Hematopoietic multipotent progenitor cell treated with erythropoietin and hydrocortisone succinate and interleukin-3 and kit ligand, for 17 days (in vitro differentiated cells): ENCODE measurements around the gene DCK.

Experiments
- DNase-seq: peaks from one replicate; pipeline ENCODE4 v3.0.0-alpha.2; 2015; ENCODE audit warnings: low spot score

DCK gene

DNA sequence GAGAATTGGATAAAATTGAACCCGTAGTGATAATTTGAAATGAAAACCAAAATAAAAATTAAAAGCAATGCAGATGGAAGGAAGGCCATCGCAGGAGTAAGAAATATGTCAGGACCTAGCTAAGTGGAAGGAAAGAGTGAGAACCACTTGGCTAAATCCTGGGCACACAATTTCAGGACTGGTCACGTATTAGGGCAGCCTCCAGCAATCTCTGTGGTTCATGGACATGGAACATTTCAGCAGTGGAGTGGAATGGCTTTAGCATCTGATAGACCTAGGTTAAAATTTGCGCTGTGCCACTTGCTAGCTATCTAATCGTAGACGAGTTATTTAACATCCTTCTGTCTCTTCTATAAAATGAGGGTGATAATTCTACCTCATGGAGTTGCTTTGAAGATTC is 71.1 kb downstream of the DCK start:
- DNase-seq, result no peak

GRCh38 chr4:71065991-71066510 is 72.6 kb downstream of the DCK start:
- no peak for DNase-seq

DNA sequence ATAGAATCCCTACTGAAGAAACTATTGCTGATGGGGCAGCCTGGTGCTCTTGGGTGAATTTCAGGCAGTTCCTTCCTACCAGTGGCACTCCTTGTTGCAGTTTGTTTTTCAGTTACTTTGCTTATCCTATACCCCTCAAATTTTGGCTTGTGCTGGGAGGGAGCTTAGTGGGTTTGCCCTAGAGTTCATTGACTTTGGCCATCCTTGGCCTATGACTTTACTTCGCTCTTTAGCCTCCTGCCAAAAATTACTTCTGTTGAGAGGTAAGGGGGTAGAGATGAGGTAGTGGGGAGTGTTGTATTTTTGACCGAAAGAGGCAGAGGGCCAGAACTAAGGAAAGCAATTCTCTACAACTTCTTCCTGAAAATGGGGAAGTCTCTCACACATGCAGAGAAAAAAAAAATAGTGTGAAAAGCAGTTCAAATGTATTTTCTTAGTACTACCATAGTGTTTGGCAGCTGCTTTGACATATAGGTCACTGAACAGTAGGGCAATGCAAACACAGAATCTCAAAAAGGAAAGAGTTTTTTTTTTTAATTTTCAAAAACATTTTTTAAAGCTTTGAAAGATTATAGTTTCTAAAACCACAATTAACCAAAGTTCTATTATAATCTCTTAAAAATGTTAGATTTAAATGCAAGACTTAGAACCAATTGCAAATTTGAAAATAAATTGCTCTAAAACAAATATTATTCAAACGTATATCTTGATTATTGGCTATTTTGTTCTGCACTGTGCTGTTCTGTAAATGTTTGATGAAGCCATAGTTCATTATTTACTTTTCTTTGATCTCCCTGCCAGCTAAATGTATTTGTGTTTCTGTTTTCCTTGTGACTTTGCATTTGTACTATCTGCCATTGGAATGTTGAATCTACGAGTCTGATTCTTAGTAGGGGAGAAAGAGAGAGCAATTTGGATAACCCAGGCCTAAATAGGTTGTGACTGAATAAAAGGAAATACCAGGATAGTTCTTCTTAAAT is 73.6 kb downstream of the DCK start:
- no peak for DNase-seq

GRCh38 chr4:71069063-71069462 is 75.6 kb downstream of the DCK start:
- no peak for DNase-seq

DNA sequence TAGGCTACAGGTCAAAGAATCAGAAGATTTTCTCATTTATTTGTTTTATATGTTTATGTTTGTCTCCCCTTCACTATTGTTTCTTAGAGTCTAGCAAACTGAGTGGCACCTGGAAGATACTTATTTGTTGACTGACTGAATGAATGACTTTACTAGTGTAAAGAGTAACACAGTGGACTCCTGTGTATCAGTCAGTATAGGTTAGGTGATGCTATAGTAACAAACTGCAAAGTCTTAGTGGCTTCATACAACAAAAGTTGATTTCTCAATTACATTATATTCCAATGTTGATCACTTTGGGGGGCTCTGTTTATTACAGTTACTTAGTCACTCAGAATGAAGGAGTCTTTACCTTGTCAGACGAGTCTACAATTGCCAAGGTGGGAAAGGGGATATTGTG is 76.6 kb downstream of the DCK start:
- DNase-seq, result no peak

- DNase-seq, result no peak
These were observed 81.2 kb downstream of the DCK start for GRCh38 chr4:71074452-71075299.
